ENCODE measurements around the gene TAF6L.

- TF ChIP-seq CTCF (optimal IDR thresholded peaks at IDR 0.05 in 1 of 3, IDR thresholded peaks at IDR 0.05 in 1 of 3, conservative IDR thresholded peaks at IDR 0.05 in 1 of 3; ENCODE audit: extremely low read depth in 1 of 3, insufficient read depth in 2 of 3, low read length in 3 of 3) (no peak), EZH2 (IDR thresholded peaks at IDR 0.05; ENCODE audit: low read length) (no peak)
These were observed 18.4 kb downstream of the TAF6L start for GRCh38 chr11:62789576-62789975.

Measured in keratinocyte (primary cell).